ENCODE measurements around the gene CTNNBL1. TPM values are rescaled to one million over a fixed set of nuclear protein-coding genes. Genes with fewer than 3 reads are reported as not detected.

The CTNNBL1 gene
- total RNA-seq, 2 donors from 2014 or later: 29.9 to 39.9 TPM

DNA sequence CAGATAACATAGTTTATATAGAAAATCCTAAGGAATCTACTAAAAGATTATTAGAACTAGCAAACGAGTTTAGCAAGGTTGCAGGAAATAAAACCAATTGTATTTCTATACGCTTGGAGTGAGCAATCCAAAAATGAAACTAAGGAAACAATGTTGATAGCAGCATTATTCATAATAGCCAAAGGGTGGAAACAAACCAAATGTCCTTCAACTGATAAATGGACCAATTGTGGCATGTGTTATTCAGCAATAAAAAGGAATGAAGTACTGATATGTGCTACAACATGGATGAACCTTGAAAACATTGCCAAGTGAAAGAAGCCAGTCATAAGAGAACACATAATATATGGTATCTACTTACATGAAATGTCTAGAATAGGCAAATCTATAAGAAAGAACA is 108.1 kb downstream of the CTNNBL1 start:
- H3K27me3 ChIP-seq: no peaks in the 10 kb centered on the region
- no peaks in the 10 kb centered on the region for H3K9me3 ChIP-seq
- no peak for DNase-seq (ENCODE audit: low spot score)
- H3K36me3 ChIP-seq: peaks cover 10% of the 10 kb centered on the region
- TF ChIP-seq, protein P1, sequence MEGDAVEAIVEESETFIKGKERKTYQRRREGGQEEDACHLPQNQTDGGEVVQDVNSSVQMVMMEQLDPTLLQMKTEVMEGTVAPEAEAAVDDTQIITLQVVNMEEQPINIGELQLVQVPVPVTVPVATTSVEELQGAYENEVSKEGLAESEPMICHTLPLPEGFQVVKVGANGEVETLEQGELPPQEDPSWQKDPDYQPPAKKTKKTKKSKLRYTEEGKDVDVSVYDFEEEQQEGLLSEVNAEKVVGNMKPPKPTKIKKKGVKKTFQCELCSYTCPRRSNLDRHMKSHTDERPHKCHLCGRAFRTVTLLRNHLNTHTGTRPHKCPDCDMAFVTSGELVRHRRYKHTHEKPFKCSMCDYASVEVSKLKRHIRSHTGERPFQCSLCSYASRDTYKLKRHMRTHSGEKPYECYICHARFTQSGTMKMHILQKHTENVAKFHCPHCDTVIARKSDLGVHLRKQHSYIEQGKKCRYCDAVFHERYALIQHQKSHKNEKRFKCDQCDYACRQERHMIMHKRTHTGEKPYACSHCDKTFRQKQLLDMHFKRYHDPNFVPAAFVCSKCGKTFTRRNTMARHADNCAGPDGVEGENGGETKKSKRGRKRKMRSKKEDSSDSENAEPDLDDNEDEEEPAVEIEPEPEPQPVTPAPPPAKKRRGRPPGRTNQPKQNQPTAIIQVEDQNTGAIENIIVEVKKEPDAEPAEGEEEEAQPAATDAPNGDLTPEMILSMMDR (IDR thresholded peaks at IDR 0.05): no peak
- no peak overlapping the region for H3K4me3 ChIP-seq
- H3K27ac ChIP-seq: no peak overlapping the region
- H3K4me1 ChIP-seq: no peaks in the 10 kb centered on the region

DNA sequence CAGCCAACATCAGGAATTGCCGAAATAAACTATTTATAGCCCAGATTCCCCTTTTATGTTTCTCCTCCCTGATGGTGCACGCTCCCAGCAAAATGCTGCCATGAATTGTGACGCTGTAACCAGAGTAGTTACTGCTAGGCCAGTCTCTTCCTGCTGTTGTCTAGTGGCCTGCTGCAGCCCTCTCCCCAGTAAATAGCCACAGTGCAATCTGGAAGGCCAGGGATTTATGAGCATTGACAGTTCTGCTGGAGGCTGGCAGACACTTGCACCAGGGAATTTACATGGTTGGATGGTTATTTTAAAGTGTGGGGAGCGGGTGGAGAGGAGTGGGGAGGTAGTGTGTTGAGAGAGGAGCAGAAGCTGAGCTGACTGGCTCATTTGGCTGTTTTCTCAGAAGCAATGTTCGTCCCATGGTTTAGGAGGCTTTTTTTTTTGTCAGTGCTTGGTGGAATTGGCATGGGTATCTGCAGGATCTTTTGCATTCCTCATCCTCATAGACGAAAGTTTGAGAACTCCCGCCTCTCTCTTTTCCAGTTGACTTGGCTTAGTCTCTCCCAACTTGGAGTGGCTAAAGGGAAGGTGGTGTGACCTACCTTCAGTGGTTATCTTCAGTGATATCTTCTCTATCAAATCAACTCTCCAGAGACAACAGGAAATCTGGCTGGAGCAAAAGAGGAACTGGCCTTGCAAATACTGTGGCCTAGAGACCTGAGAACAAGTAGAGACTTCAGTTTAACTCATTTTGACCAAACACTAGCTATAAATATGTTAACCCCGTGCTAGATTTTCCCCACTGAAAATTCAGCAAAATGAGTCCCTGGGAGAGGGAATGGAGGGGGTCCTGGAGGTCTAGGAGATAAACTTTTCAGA is 109.8 kb downstream of the CTNNBL1 start:
- Histone ChIP-seq H3K27me3 (no peaks in the 10 kb centered on the region), H3K36me3 (peaks cover 10% of the 10 kb centered on the region), H3K4me3 (no peak overlapping the region)

DNA sequence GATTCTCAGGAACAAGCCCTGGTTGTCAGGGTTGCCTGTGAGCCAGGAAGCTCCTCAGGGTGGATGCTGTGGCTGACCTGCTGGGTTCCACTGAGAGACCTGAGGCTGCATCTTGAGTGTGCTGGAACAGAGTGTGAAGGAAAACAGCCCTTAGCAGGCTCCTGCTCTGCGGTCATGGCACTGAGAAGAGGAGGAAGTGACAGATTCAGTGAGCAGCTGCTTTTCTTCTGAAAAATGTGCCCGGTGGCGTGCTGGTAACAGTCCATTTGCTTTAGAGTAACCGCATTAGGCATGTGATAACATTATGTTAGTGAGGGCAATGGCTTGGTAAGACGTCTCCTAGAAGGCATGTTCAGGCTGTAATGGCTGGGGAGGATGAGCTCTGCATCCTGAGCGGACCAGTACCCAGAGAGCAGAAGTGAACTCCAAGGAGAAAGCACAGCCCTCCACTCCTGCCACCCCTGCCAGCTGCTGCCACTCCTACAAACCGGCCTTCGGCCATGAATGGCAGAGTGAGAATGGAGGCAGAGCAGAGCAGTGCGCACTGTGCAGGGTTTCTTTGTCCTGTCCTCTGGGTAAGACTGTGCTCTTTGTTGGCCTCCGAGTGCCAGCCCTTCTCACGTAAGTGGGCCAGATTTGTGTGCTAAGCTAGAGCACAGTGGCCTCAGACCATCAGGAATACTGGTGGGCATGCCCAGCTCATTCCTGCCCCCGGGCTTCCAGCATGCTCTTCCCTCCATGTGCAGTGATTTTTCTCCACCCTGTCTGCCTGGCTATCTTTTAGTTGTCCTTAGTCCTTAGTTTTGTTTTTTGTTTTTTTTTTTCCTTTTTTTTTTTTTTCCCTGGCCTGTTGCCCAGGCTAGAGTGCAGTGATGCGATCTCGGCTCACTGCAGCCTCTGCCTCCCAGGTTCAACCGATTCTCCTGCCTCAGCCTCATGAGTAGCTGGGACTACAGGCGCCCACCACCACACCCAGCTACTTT is 111.0 kb downstream of the CTNNBL1 start:
- H3K9me3 ChIP-seq: no peaks in the 10 kb centered on the region
- DNase-seq (ENCODE audit: low spot score): no peak
- peaks cover 12% of the 10 kb centered on the region for H3K36me3 ChIP-seq
- no peak overlapping the region for H3K4me3 ChIP-seq
- H3K27ac ChIP-seq: no peak overlapping the region
- no peaks in the 10 kb centered on the region for H3K4me1 ChIP-seq
- TF ChIP-seq, protein P1 (IDR thresholded peaks at IDR 0.05): no peak
- no peaks in the 10 kb centered on the region for H3K27me3 ChIP-seq

More for the DNA sequence above, 109.8 kb downstream of the CTNNBL1 start:
- TF ChIP-seq, protein P1 (IDR thresholded peaks at IDR 0.05): no peak
- no peak for DNase-seq (ENCODE audit: low spot score)
- Histone ChIP-seq H3K4me1 (no peaks in the 10 kb centered on the region), H3K27ac (no peak overlapping the region), H3K9me3 (no peaks in the 10 kb centered on the region)

DNA sequence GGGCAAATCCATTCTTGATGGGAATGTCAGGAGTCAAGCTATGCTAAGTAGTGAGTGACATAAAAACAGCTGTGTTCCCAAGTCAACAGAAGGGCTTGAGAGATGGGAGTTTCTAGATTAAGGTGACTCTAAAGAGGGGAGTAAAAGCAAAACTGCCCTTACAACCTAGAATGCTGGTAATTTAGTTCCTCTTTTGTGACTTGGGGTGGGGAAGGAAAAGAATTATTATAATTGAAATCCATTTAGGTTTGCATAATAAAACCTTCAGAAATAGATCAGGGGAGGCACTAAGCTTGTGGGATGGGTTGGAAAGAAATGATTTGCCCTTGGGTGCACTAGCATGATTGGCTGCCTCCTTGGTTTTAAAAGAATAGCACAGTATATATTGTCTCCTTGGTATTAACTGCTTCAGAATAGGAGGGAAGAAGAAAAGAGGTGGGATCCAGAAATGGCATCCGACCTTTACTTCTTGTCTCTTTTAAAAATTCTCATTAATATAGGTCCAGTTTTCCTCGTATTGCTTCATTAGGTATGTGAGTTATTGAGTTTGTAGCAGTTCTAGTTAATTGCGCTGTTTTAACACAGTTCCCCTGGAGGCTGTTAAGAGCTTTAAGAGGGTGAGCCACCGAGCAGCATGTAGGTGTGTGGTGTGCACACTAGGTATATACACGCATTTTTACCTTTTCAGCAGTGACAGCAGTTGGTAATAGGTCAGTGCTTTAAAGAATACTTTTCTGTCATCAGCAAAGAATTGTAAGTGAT is 113.8 kb downstream of the CTNNBL1 start:
- Histone ChIP-seq H3K36me3 (peaks cover 12% of the 10 kb centered on the region), H3K4me1 (no peaks in the 10 kb centered on the region), H3K27ac (no peak overlapping the region), H3K9me3 (no peaks in the 10 kb centered on the region), H3K4me3 (no peak overlapping the region), H3K27me3 (no peaks in the 10 kb centered on the region)
- TF ChIP-seq, protein P1 (IDR thresholded peaks at IDR 0.05): no peak
- no peak for DNase-seq (ENCODE audit: low spot score)

Data from right atrium auricular region (tissue), 2 donors.